Endothelial cell (in vitro differentiated cells): ENCODE measurements around the gene THRB. TPM values are rescaled to one million over a fixed set of nuclear protein-coding genes. Genes with fewer than 3 reads are reported as not detected.

Experiments used
- DNase-seq: peaks from one replicate; pipeline ENCODE4 v3.0.0; 2021; ENCODE audit warnings: low spot score
- H3K27ac Mint-ChIP-seq: one replicate; pipeline ENCODE4 v1.8.0; 2021; ENCODE audit warnings: mixed read lengths, inconsistent platforms; ENCODE audit not compliant: unreplicated experiment
- H3K27me3 Mint-ChIP-seq: one replicate; pipeline ENCODE4 v1.8.0; 2021; ENCODE audit warnings: mild to moderate bottlenecking, moderate library complexity, mixed read lengths, inconsistent platforms; ENCODE audit not compliant: unreplicated experiment
- H3K36me3 Mint-ChIP-seq: one replicate; pipeline ENCODE4 v1.8.0; 2021; ENCODE audit warnings: mild to moderate bottlenecking, low read depth, mixed read lengths, inconsistent platforms; ENCODE audit not compliant: unreplicated experiment
- H3K4me1 Mint-ChIP-seq: one replicate; pipeline ENCODE4 v1.8.0; 2021; ENCODE audit warnings: mild to moderate bottlenecking, mixed read lengths, inconsistent platforms; ENCODE audit not compliant: unreplicated experiment
- H3K4me3 Mint-ChIP-seq: one replicate; pipeline ENCODE4 v1.8.0; 2021; ENCODE audit warnings: mild to moderate bottlenecking, mixed read lengths, inconsistent platforms; ENCODE audit not compliant: unreplicated experiment
- H3K9me3 Mint-ChIP-seq: one replicate; pipeline ENCODE4 v1.8.0; 2021; ENCODE audit warnings: mixed read lengths, inconsistent platforms; ENCODE audit not compliant: unreplicated experiment
- CTCF ChIP-seq: fragments of 200-600 bp; sonication (generic); IDR thresholded peaks from one replicate; pipeline ENCODE4 v1.5.0; 2021; ENCODE audit warnings: antibody characterized with exemption; ENCODE audit not compliant: unreplicated experiment
- total RNA-seq: library from RNA; stranded (reverse); fragmentation: NEBNext Ultra II Directional; extraction: Animal tissue kit (Norgen Biotek cat#: 25700); gene quantifications from one replicate; pipeline ENCODE4 v1.2.1, GENCODE V29; 2021; ENCODE audit not compliant: unreplicated experiment

The THRB gene
- total RNA-seq, 1 donor from 2014 or later, result 0.38 TPM

GRCh38 chr3:24273491-24273890 lies 221.2 kb downstream of the THRB start:
- no peak for DNase-seq
- H3K4me1 Mint-ChIP-seq, result no peaks in the 10 kb centered on the region
- no peaks in the 10 kb centered on the region for H3K9me3 Mint-ChIP-seq
- no peaks in the 10 kb centered on the region for H3K27me3 Mint-ChIP-seq
- no peak overlapping the region for H3K4me3 Mint-ChIP-seq
- H3K36me3 Mint-ChIP-seq, result no peaks in the 10 kb centered on the region
- TF ChIP-seq CTCF, result no peak
- H3K27ac Mint-ChIP-seq, result no peak overlapping the region

- DNase-seq, result no peak
- no peaks in the 10 kb centered on the region for H3K36me3 Mint-ChIP-seq
- no peaks in the 10 kb centered on the region for H3K4me1 Mint-ChIP-seq
- H3K27ac Mint-ChIP-seq, result no peak overlapping the region
- no peaks in the 10 kb centered on the region for H3K27me3 Mint-ChIP-seq
- H3K4me3 Mint-ChIP-seq, result no peak overlapping the region
- TF ChIP-seq CTCF, result no peak
- no peaks in the 10 kb centered on the region for H3K9me3 Mint-ChIP-seq
These were observed 221.8 kb downstream of the THRB start for GRCh38 chr3:24272875-24273274.

GRCh38 chr3:24272408-24272807 lies 222.2 kb downstream of the THRB start:
- H3K36me3 Mint-ChIP-seq, result no peaks in the 10 kb centered on the region
- no peaks in the 10 kb centered on the region for H3K4me1 Mint-ChIP-seq
- no peak for TF ChIP-seq CTCF
- no peak for DNase-seq
- H3K27me3 Mint-ChIP-seq, result no peaks in the 10 kb centered on the region
- no peak overlapping the region for H3K4me3 Mint-ChIP-seq
- H3K27ac Mint-ChIP-seq, result no peak overlapping the region
- no peaks in the 10 kb centered on the region for H3K9me3 Mint-ChIP-seq

- DNase-seq, result no peak
- no peaks in the 10 kb centered on the region for H3K9me3 Mint-ChIP-seq
- H3K36me3 Mint-ChIP-seq, result no peaks in the 10 kb centered on the region
- H3K27me3 Mint-ChIP-seq, result no peaks in the 10 kb centered on the region
- no peak for TF ChIP-seq CTCF
- H3K27ac Mint-ChIP-seq, result no peak overlapping the region
- H3K4me3 Mint-ChIP-seq, result no peak overlapping the region
- no peaks in the 10 kb centered on the region for H3K4me1 Mint-ChIP-seq
These were observed 223.4 kb downstream of the THRB start for GRCh38 chr3:24271228-24271627.

- Mint-ChIP-seq H3K27me3 (no peaks in the 10 kb centered on the region), H3K4me3 (no peak overlapping the region), H3K9me3 (no peaks in the 10 kb centered on the region), H3K36me3 (no peaks in the 10 kb centered on the region), H3K27ac (no peak overlapping the region), H3K4me1 (no peaks in the 10 kb centered on the region)
- no peak for TF ChIP-seq CTCF
- no peak for DNase-seq
These were observed 223.9 kb downstream of the THRB start for GRCh38 chr3:24270744-24271143.
